H1 (cell line): Measurements from ENCODE around the gene RNASE1. TPM values are rescaled to one million over a fixed set of nuclear protein-coding genes. Genes with fewer than 3 reads are reported as not detected.
"Not testable (repeated sequence)": the region's sequence is repeated elsewhere in the genome, so short reads cannot be mapped to it uniquely, and the experiment has no call there.

ENCODE experiments used
- CTCF ChIA-PET: fragments of 300-600 bp; sonication (Branson Sonifier 250); formaldehyde crosslinking; loops from one replicate; lab custom pipeline; 2021; ENCODE audit not compliant: partially characterized antibody; lab: Charles Lee
- POLR2A ChIA-PET: fragments of 300-600 bp; sonication (Branson Sonifier 250); formaldehyde crosslinking; loops from one replicate; lab custom pipeline; 2021; ENCODE audit warnings: inconsistent platforms; ENCODE audit not compliant: partially characterized antibody; lab: Charles Lee
- DNase-seq, 2 experiments: peaks; one replicate each; pipeline versions ENCODE4 v3.0.0 to v3.0.0-alpha.2; 2010 to 2022; ENCODE audit warnings: low spot score in 2 of 2, low read depth in 1 of 2, mixed read lengths in 1 of 2
- FAIRE-seq: peaks from 2 replicates; lab custom pipeline; 2011; peaks lifted over from hg19 to GRCh38; lab: Jason Lieb, UNC
- H2AFZ ChIP-seq: 2 replicates; pipeline ENCODE4 v1.8.1; 2012; ENCODE audit warnings: low read length, inconsistent platforms
- H2AK5ac ChIP-seq: 2 replicates; pipeline ENCODE4 v1.6.1; 2013; ENCODE audit warnings: low read depth, low read length
- H2BK120ac ChIP-seq: replicated peaks from 2 replicates; pipeline ENCODE3; 2013; ENCODE audit warnings: low read depth, low read length, inconsistent platforms
- H2BK12ac ChIP-seq: 2 replicates; pipeline ENCODE4 v1.6.1; 2013; ENCODE audit warnings: low read depth, low read length
- H2BK15ac ChIP-seq: 2 replicates; pipeline ENCODE4 v1.6.1; 2013; ENCODE audit warnings: low read length
- H2BK20ac ChIP-seq: 2 replicates; pipeline ENCODE4 v1.6.1; 2013; ENCODE audit warnings: low read length
- H2BK5ac ChIP-seq: 2 replicates; pipeline ENCODE4 v1.6.1; 2013; ENCODE audit warnings: low read depth, low read length
- H3K14ac ChIP-seq: 2 replicates; pipeline ENCODE4 v1.6.1; 2013; ENCODE audit warnings: inconsistent platforms; ENCODE audit not compliant: insufficient read length
- H3K18ac ChIP-seq: 2 replicates; pipeline ENCODE4 v1.6.1; 2013; ENCODE audit warnings: low read length; ENCODE audit errors: extremely low read depth
- H3K23ac ChIP-seq: 2 replicates; pipeline ENCODE4 v1.6.1; 2013; ENCODE audit warnings: inconsistent platforms; ENCODE audit not compliant: insufficient read length
- H3K23me2 ChIP-seq: 2 replicates; pipeline ENCODE4 v1.6.1; 2013; ENCODE audit warnings: low read depth, low read length
- H3K27ac ChIP-seq: 2 replicates; pipeline ENCODE4 v1.6.1; 2011; ENCODE audit warnings: low read depth, low read length, inconsistent platforms
- H3K27me3 ChIP-seq, 4 experiments: replicated peaks in 1 of 4; 1 replicate in 1 of 4; 2 replicates in 3 of 4; pipeline versions ENCODE4 v1.6.1 to v1.8.1; 2011 to 2013; ENCODE audit warnings: low read length in 3 of 4, mild to moderate bottlenecking in 3 of 4, inconsistent platforms in 2 of 4, mixed read lengths in 2 of 4, moderate library complexity in 1 of 4; ENCODE audit not compliant: control insufficient read depth in 3 of 4, insufficient read depth in 3 of 4; ENCODE audit errors: extremely low read depth in 1 of 4
- H3K36me3 ChIP-seq, 4 experiments: 2 replicates each; pipeline versions ENCODE4 v1.6.1 to v1.8.1; 2011 to 2013; ENCODE audit warnings: mild to moderate bottlenecking in 4 of 4, low read length in 3 of 4, moderate library complexity in 2 of 4, control low read depth in 1 of 4, inconsistent platforms in 1 of 4; ENCODE audit not compliant: insufficient read depth in 4 of 4, control insufficient read depth in 2 of 4
- H3K4ac ChIP-seq: replicated peaks from 2 replicates; pipeline ENCODE3; 2013; ENCODE audit warnings: low read length, low read depth, mixed read lengths, inconsistent platforms; ENCODE audit not compliant: insufficient read length
- H3K4me1 ChIP-seq, 4 experiments: replicated peaks in 1 of 4; 1 replicate in 1 of 4; 2 replicates in 3 of 4; pipeline versions ENCODE4 v1.6.1 to v1.8.1; 2011 to 2013; ENCODE audit warnings: low read length in 3 of 4, inconsistent platforms in 2 of 4, mixed read lengths in 1 of 4; ENCODE audit not compliant: insufficient read depth in 4 of 4, control insufficient read depth in 3 of 4
- H3K4me2 ChIP-seq, 2 experiments: 2 replicates each; pipeline versions ENCODE4 v1.6.1 to v1.8.1; 2011 to 2013; ENCODE audit warnings: low read depth in 2 of 2, low read length in 2 of 2, control low read depth in 1 of 2, inconsistent platforms in 1 of 2, mild to moderate bottlenecking in 1 of 2; ENCODE audit not compliant: insufficient read depth in 1 of 2
- H3K4me3 ChIP-seq, 4 experiments: fragments of 200-600, 300-600 bp in 1 of 4; sonication (generic), shearing (Covaris generic), sonication (Bioruptor Twin) in 1 of 4; 2 replicates each; pipeline versions ENCODE4 v1.5.1 to v1.8.1; 2011 to 2016; ENCODE audit warnings: low read length in 4 of 4, low read depth in 3 of 4, control low read depth in 2 of 4, inconsistent platforms in 2 of 4, mild to moderate bottlenecking in 2 of 4, mixed read lengths in 1 of 4, moderate library complexity in 1 of 4; ENCODE audit not compliant: insufficient read depth in 2 of 4; ENCODE audit errors: extremely low read depth in 1 of 4
- H3K56ac ChIP-seq: replicated peaks from 2 replicates; pipeline ENCODE3; 2013; ENCODE audit warnings: low read depth, mild to moderate bottlenecking, mixed read lengths, low read length, inconsistent platforms; ENCODE audit not compliant: insufficient read length
- H3K79me1 ChIP-seq: 2 replicates; pipeline ENCODE4 v1.6.1; 2013; ENCODE audit warnings: low read depth, low read length, control low read depth
- H3K79me2 ChIP-seq, 2 experiments: 2 replicates each; pipeline versions ENCODE4 v1.6.1 to v1.8.1; 2012 to 2013; ENCODE audit warnings: low read length in 2 of 2, mild to moderate bottlenecking in 2 of 2, inconsistent platforms in 1 of 2; ENCODE audit not compliant: insufficient read depth in 2 of 2, control insufficient read depth in 1 of 2
- H3K9ac ChIP-seq, 4 experiments: replicated peaks in 1 of 4; 1 replicate in 1 of 4; 2 replicates in 3 of 4; pipeline versions ENCODE4 v1.6.1 to v1.8.1; 2011 to 2013; ENCODE audit warnings: low read depth in 3 of 4, low read length in 3 of 4, control low read depth in 2 of 4, mild to moderate bottlenecking in 2 of 4, moderate library complexity in 2 of 4, inconsistent platforms in 1 of 4; ENCODE audit errors: extremely low read depth in 1 of 4
- H3K9me3 ChIP-seq, 2 experiments: 2 replicates each; pipeline versions ENCODE4 v1.6.1 to v1.8.1; 2012 to 2013; ENCODE audit warnings: mild to moderate bottlenecking in 2 of 2, moderate library complexity in 2 of 2, control low read depth in 1 of 2, inconsistent platforms in 1 of 2, low read depth in 1 of 2, low read length in 1 of 2, mixed read lengths in 1 of 2; ENCODE audit not compliant: insufficient read depth in 2 of 2
- H4K20me1 ChIP-seq, 2 experiments: replicated peaks in 1 of 2; 2 replicates each; pipeline versions ENCODE3 to v1.8.1; 2011 to 2013; ENCODE audit warnings: inconsistent platforms in 2 of 2, low read length in 2 of 2, mild to moderate bottlenecking in 1 of 2; ENCODE audit not compliant: insufficient read depth in 2 of 2, control insufficient read depth in 1 of 2
- H4K5ac ChIP-seq: 2 replicates; pipeline ENCODE4 v1.6.1; 2013; ENCODE audit warnings: low read length, low read depth, mixed read lengths, inconsistent platforms; ENCODE audit not compliant: insufficient read length
- H4K8ac ChIP-seq: 2 replicates; pipeline ENCODE4 v1.8.0; 2013; ENCODE audit warnings: mild to moderate bottlenecking, moderate library complexity, low read length, inconsistent platforms; ENCODE audit not compliant: insufficient read depth; ENCODE audit errors: extremely low read depth
- H4K91ac ChIP-seq: replicated peaks from 2 replicates; pipeline ENCODE3; 2013; ENCODE audit warnings: low read length, mixed read lengths, inconsistent platforms; ENCODE audit not compliant: insufficient read length
- WGBS, 2 experiments: shearing (Covaris generic) in 1 of 2; methylation state at CpG; one replicate each; pipeline versions ENCODE4 v1.1.6 to v1.1.7; 2013 to 2015; ENCODE audit warnings: low lambda C conversion rate in 2 of 2, mixed read lengths in 2 of 2, inconsistent platforms in 1 of 2, low coverage in 1 of 2, missing lambda C conversion rate in 1 of 2; ENCODE audit not compliant: insufficient replicate concordance in 2 of 2, insufficient coverage in 1 of 2, insufficient read length in 1 of 2; ENCODE audit errors: extremely low coverage in 1 of 2, missing lambda C conversion rate in 1 of 2; 5-methylcytosine and 5-hydroxymethylcytosine counted together
- polyA plus RNA-seq, 7 experiments: library from polyadenylated mRNA; depleted of rRNA in 3 of 7; stranded (reverse) in 5 of 7; unstranded in 2 of 7; fragments of >200 nt in 5 of 7; fragments of 200-250 nt in 2 of 7; gene quantifications; 1 replicate in 5 of 7; 2 replicates in 1 of 7; 4 replicates in 1 of 7; pipeline versions ENCODE4 v1.2.1 to v1.2.3, GENCODE V29; 2011 to 2013; ENCODE audit warnings: missing spikeins in 2 of 7, mixed read lengths in 2 of 7
- total RNA-seq: library from RNA; stranded (reverse); fragmentation: NEBNext Ultra II Directional; extraction: Animal tissue kit (Norgen Biotek cat#: 25700); gene quantifications from 2 replicates; pipeline ENCODE4 v1.2.1, GENCODE V29; 2021

RNASE1 gene
- total and polyA plus RNA-seq, 2 of the 8 experiments (the other 6 are each of a cell fraction or from before 2014, with no cell fraction given): 2.2 to 13.4 TPM

GRCh38 chr14:20759465-20759864, 43.2 kb downstream of the RNASE1 start:
- H2AK5ac ChIP-seq, H3K4ac ChIP-seq, POLR2A ChIA-PET, H4K20me1 ChIP-seq, H3K79me1 ChIP-seq, H3K18ac ChIP-seq, H3K9me3 ChIP-seq, H3K36me3 ChIP-seq, H2BK12ac ChIP-seq, H3K27me3 ChIP-seq, H3K79me2 ChIP-seq, H3K56ac ChIP-seq, H4K8ac ChIP-seq, H4K91ac ChIP-seq, H4K5ac ChIP-seq, H2AFZ ChIP-seq, FAIRE-seq, H3K4me2 ChIP-seq, H2BK120ac ChIP-seq, H3K14ac ChIP-seq, H3K23me2 ChIP-seq, H2BK5ac ChIP-seq, H3K4me3 ChIP-seq, H3K27ac ChIP-seq, DNase-seq, H3K23ac ChIP-seq, H3K9ac ChIP-seq, H3K4me1 ChIP-seq: not testable (repeated sequence)
- CTCF ChIA-PET: interaction anchor here (1.4 to 6.5 kb wide), 7 partner anchors 8 to 96 kb away, joined by 3 to 70 read pairs (median 6); partner anchors contain the start of genes EDDM3A and EDDM3B
- H2BK20ac ChIP-seq: peak overlapping the region; percentile 97; the same call in 1 of the 2 replicates
- WGBS, 2 experiments: 92% methylated on average over 4 of the region's 5 CpGs; no CpG with 5 or more reads in 1 of the 2 experiments
- 0 out of 2 replicates have a peak overlapping the region, but pooled peaks have one; percentile 48 for H2BK15ac ChIP-seq
